ENCODE data around the gene SUSD6.
"Not testable (repeated sequence)": the region's sequence is repeated elsewhere in the genome, so short reads cannot be mapped to it uniquely, and the experiment has no call there.

Gene SUSD6

GRCh38 chr14:69695322-69696203, 84.2 kb downstream of the SUSD6 start:
- TF ChIP-seq ZFX (IDR thresholded peaks at IDR 0.05) (no peak), CTCF (conservative IDR thresholded peaks at IDR 0.05) (no peak)
- peak overlapping the region; percentile 72 for H3K27ac ChIP-seq

GRCh38 chr14:69696204-69696527, 84.8 kb downstream of the SUSD6 start:
- TF ChIP-seq ZFX (IDR thresholded peaks at IDR 0.05) (no peak), CTCF (conservative IDR thresholded peaks at IDR 0.05) (no peak)
- H3K27ac ChIP-seq: peak overlapping the region; percentile 72

DNA sequence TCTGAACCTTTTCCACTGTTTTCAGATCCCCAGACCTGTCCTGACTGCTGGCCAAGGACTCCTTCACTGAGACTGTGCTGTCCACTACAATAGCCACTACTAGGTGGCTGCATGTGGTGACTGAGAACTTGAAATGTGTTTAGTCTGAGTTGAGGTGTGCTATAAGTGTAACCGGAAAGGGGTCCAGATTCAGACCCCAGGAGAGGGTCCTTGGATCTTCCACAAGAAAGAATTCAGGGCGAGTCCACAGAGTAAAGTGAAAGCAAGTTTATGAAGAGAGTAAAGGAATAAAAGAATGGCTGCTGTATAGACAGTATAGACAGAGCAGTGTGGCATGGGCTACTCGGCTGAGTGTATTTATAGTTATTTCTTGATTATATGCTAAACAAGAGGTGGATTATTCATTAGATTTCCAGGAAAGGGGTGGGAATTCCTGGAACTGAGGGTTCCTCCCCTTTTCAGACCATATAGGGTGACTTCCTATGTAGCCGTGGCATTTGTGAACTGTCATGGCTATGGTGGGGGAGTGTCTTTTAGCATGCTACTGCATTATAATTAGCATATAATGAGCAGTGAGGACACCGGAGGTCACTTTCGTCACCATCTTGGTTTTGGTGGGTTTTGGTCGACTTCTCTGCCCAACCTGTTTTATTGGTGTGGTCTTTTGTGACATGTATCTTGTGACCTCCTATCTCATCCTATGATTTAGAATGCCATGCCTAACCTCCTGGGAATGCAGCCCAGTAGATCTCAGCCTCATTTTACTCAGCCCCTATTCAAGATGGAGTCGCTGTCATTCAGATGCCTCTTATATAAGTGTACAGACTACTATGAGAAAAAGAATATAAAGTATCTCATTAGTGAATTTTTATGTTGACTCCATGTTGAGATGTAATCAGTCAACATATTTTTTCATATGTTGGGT, 85.5 kb downstream of the SUSD6 start:
- peak overlapping the region; percentile 72 for H3K27ac ChIP-seq
- TF ChIP-seq CTCF (conservative IDR thresholded peaks at IDR 0.05) (no peak), ZFX (IDR thresholded peaks at IDR 0.05) (no peak)

GRCh38 chr14:69698572-69698971, 87.2 kb downstream of the SUSD6 start:
- peak overlapping the region; percentile 19; the same call in 1 of the 2 replicates for H3K27ac ChIP-seq
- TF ChIP-seq CTCF (conservative IDR thresholded peaks at IDR 0.05) (no peak), ZFX (IDR thresholded peaks at IDR 0.05) (no peak)

DNA sequence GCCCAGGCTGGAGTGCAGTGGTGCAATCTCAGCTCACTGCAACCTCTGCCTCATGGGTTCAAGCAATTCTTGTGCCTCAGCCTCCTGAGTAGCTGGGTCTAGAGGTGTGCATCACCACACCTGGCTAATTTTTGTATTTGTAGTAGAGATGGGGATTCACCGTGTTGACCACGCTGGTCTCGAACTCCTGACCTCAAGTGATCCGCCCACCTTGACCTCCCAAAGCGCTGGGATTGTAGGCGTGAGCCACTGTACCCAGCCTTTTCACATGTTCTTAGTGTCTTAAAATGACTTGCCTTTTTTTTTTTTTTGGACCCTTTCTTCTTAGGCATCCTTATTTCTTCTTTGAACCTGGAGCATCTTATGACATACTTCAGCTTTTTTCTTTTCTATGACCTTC, 87.8 kb downstream of the SUSD6 start:
- H3K27ac ChIP-seq: not testable (repeated sequence)

DNA sequence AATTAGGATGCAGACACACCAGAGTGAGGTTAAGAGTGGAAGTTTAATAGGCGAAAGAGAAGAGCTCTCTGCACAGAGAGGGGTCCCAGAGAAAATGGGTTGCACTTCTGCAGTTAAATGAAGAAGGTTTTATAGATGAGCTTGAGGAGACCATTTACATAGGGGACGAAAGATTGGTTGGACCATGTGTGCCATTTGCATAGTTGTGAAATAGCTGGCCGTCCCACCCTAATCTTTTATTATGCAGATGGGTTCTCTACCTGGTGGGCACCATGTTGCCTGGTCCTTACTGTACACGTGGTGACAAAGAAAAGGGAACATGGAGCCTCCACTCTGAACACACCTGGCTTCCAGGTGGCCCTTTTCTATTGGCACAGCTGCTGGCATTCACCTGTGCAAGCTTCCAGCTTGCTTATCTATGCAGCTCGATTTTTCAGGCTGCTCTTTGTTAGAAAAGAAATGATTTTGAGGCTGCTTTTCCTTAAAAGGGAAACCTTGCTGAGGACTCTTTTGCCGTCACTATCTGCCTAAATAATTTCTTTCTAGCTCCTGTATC, 88.4 kb downstream of the SUSD6 start:
- no peak for TF ChIP-seq CTCF (conservative IDR thresholded peaks at IDR 0.05)
- TF ChIP-seq ZFX (IDR thresholded peaks at IDR 0.05): no peak
- H3K27ac ChIP-seq: no peak overlapping the region

DNA sequence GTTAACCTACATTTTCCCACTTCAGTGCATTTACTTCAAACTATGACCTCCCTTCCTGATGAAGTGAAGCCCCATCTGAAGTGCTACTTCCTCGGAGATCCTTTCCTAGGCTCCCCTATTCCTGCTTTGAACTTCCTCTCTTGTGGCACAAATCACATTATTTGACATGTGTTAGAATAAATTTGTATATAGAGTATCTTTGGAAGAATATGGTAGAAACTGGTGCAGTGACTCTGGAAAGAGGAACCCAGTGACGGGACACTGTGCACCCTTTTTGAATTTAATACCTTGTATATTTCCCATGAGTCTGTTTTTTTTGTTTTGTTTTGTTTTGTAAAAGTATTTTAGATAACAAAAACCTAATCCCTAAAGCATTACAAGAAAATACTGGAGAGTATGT, 89.2 kb downstream of the SUSD6 start:
- no peak for TF ChIP-seq CTCF (conservative IDR thresholded peaks at IDR 0.05)
- H3K27ac ChIP-seq: no peak overlapping the region
